Measurements from ENCODE around the gene THRB.

Gene THRB

DNA sequence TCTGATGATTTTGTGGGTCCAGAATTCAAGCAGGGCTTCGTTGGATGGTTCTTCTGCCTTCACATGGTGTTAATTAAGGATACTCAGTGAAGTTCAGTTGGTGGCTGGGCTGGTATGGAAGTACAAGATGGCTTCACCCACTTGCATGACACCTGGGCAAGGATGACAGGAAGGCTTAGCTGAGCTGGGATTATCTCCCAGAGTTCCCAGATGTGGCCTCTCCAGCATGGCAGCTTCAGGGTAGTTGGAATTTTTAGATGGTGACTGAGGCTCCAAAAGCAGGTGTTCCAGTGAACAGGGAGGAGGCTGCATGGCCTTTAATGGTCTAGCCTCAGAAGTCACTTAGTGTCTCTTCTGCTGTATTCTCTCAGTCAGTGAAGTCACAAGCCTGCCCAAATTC is 135.5 kb downstream of the THRB start:
- no peaks in the 10 kb centered on the region for H3K4me1 ChIP-seq (ENCODE audit: control insufficient read depth, insufficient read depth, low read length)
- ChIA-PET CTCF (interaction anchor here (0.6 kb wide), 1 partner anchor 24 kb away, joined by 3 read pairs; no protein-coding TSS in a partner anchor), POLR2A (interaction anchor here (0.5 kb wide), 1 partner anchor 203 kb away, joined by 4 read pairs; no protein-coding TSS in a partner anchor)
- no peak overlapping the region for H3K4me3 ChIP-seq (ENCODE audit: low read depth, low read length)
- no peaks in the 10 kb centered on the region for H3K9me3 ChIP-seq (ENCODE audit: control insufficient read depth, insufficient read depth, low read depth, low read length)
- no peak for TF ChIP-seq ZFP41 (tag by site-specific recombination; IDR thresholded peaks at IDR 0.05; ENCODE audit: borderline replicate concordance)
- no peak for TF ChIP-seq ZNF529 (tag by site-specific recombination; IDR thresholded peaks at IDR 0.05; ENCODE audit: insufficient replicate concordance)
- no peak for TF ChIP-seq ZFP37 (tag by site-specific recombination; IDR thresholded peaks at IDR 0.05)
- no peak for TF ChIP-seq SCRT2 (tag by site-specific recombination; IDR thresholded peaks at IDR 0.05)
- TF ChIP-seq ZNF426 (tag by site-specific recombination; IDR thresholded peaks at IDR 0.05), result no peak
- TF ChIP-seq KLF16 (tag by site-specific recombination; IDR thresholded peaks at IDR 0.05), result no peak
- no peak for TF ChIP-seq ZNF707 (tag by site-specific recombination; IDR thresholded peaks at IDR 0.05)
- TF ChIP-seq, protein P1, sequence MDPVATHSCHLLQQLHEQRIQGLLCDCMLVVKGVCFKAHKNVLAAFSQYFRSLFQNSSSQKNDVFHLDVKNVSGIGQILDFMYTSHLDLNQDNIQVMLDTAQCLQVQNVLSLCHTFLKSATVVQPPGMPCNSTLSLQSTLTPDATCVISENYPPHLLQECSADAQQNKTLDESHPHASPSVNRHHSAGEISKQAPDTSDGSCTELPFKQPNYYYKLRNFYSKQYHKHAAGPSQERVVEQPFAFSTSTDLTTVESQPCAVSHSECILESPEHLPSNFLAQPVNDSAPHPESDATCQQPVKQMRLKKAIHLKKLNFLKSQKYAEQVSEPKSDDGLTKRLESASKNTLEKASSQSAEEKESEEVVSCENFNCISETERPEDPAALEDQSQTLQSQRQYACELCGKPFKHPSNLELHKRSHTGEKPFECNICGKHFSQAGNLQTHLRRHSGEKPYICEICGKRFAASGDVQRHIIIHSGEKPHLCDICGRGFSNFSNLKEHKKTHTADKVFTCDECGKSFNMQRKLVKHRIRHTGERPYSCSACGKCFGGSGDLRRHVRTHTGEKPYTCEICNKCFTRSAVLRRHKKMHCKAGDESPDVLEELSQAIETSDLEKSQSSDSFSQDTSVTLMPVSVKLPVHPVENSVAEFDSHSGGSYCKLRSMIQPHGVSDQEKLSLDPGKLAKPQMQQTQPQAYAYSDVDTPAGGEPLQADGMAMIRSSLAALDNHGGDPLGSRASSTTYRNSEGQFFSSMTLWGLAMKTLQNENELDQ (tag by site-specific recombination; IDR thresholded peaks at IDR 0.05; ENCODE audit: low read depth), result no peak
- no peak for TF ChIP-seq ZNF416 (tag by site-specific recombination; IDR thresholded peaks at IDR 0.05)
- TF ChIP-seq, protein P2, sequence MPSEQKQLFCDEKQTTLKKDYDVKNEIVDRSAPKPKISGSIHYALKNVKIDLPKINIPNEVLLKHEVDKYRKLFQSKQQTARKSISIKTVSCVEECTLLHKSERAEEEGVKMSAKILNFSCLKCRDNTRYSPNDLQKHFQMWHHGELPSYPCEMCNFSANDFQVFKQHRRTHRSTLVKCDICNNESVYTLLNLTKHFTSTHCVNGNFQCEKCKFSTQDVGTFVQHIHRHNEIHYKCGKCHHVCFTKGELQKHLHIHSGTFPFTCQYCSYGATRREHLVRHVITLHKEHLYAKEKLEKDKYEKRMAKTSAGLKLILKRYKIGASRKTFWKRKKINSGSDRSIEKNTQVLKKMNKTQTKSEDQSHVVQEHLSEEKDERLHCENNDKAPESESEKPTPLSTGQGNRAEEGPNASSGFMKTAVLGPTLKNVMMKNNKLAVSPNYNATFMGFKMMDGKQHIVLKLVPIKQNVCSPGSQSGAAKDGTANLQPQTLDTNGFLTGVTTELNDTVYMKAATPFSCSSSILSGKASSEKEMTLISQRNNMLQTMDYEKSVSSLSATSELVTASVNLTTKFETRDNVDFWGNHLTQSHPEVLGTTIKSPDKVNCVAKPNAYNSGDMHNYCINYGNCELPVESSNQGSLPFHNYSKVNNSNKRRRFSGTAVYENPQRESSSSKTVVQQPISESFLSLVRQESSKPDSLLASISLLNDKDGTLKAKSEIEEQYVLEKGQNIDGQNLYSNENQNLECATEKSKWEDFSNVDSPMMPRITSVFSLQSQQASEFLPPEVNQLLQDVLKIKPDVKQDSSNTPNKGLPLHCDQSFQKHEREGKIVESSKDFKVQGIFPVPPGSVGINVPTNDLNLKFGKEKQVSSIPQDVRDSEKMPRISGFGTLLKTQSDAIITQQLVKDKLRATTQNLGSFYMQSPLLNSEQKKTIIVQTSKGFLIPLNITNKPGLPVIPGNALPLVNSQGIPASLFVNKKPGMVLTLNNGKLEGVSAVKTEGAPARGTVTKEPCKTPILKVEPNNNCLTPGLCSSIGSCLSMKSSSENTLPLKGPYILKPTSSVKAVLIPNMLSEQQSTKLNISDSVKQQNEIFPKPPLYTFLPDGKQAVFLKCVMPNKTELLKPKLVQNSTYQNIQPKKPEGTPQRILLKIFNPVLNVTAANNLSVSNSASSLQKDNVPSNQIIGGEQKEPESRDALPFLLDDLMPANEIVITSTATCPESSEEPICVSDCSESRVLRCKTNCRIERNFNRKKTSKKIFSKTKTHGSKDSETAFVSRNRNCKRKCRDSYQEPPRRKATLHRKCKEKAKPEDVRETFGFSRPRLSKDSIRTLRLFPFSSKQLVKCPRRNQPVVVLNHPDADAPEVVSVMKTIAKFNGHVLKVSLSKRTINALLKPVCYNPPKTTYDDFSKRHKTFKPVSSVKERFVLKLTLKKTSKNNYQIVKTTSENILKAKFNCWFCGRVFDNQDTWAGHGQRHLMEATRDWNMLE (tag by site-specific recombination; conservative IDR thresholded peaks at IDR 0.05; ENCODE audit: low read depth), result no peak
- no peak for TF ChIP-seq ZNF677 (tag by site-specific recombination; IDR thresholded peaks at IDR 0.05)
- TF ChIP-seq ZNF548 (tag by site-specific recombination; IDR thresholded peaks at IDR 0.05), result no peak
- TF ChIP-seq, protein P3, sequence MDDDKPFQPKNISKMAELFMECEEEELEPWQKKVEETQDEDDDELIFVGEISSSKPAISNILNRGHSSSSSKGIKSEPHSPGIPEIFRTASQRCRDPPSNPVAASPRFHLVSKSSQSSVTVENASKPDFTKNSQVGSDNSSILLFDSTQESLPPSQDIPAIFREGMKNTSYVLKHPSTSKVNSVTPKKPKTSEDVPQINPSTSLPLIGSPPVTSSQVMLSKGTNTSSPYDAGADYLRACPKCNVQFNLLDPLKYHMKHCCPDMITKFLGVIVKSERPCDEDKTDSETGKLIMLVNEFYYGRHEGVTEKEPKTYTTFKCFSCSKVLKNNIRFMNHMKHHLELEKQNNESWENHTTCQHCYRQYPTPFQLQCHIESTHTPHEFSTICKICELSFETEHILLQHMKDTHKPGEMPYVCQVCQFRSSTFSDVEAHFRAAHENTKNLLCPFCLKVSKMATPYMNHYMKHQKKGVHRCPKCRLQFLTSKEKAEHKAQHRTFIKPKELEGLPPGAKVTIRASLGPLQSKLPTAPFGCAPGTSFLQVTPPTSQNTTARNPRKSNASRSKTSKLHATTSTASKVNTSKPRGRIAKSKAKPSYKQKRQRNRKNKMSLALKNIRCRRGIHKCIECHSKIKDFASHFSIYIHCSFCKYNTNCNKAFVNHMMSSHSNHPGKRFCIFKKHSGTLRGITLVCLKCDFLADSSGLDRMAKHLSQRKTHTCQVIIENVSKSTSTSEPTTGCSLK (tag by site-specific recombination; IDR thresholded peaks at IDR 0.05), result no peak
- TF ChIP-seq MYNN (tag by site-specific recombination; IDR thresholded peaks at IDR 0.05; ENCODE audit: borderline replicate concordance), result no peak
- no peak for TF ChIP-seq ZNF777 (tag by site-specific recombination; IDR thresholded peaks at IDR 0.05; ENCODE audit: borderline replicate concordance)
- no peak for TF ChIP-seq ZNF623 (tag by site-specific recombination; IDR thresholded peaks at IDR 0.05)
- TF ChIP-seq ZNF76 (tag by site-specific recombination; IDR thresholded peaks at IDR 0.05; ENCODE audit: borderline replicate concordance, low read depth), result no peak
- no peaks in the 10 kb centered on the region for H3K36me3 ChIP-seq (ENCODE audit: control insufficient read depth in 2 of 2, insufficient read depth in 1 of 2, low read length in 2 of 2)
- no peak overlapping the region for H3K27ac ChIP-seq (ENCODE audit: extremely low read depth, low read depth, low read length)
